ENCODE results near the gene WWOX. TPM values are rescaled to one million over a fixed set of nuclear protein-coding genes. Genes with fewer than 3 reads are reported as not detected.

Gene WWOX
- total RNA-seq, 1 donor from 2014 or later, result 8.6 TPM

DNA sequence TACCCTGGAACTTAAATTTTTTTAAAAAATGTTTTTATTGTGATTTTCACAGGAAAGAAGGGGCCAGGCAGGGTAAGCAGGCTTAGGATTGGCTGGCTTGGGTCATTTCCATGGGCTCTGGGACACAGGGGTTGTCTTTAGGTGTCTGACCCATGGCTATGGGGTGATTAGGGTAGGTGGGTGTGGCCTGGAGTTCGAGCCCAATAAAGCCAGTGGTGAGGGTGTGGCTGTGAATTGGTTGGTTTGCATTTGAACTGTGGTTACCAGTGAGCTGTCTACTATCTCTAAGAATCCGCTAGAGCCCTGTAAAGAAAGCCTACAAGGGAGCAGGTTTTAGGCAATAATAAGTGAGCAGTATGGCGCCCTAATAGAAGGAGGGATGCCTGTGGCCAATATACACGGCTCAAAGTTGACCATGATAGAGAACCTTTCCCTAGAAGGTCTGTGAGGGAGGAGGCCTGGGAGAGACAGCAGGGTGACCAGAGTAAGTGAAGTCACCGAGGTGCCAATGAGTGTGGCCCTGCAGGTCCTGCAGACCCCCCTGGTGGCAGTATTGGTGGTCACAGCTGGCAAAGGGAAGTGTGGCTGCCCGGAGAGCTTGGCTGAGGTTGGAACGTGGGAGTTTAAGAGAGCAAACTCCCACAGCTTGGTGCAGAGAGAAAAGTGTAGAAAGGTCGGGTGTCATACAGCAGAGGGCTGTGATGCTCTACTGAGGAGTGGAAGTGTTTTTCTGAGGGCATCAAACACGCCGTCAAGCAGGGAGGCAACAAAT is 454.0 kb downstream of the WWOX start:
- no peak for DNase-seq (ENCODE audit: low spot score)
- intact Hi-C loops (cut with DNase I), result loop anchor here (1.0 kb wide), 1 partner anchor 38 kb away; no protein-coding TSS in a partner anchor

DNA sequence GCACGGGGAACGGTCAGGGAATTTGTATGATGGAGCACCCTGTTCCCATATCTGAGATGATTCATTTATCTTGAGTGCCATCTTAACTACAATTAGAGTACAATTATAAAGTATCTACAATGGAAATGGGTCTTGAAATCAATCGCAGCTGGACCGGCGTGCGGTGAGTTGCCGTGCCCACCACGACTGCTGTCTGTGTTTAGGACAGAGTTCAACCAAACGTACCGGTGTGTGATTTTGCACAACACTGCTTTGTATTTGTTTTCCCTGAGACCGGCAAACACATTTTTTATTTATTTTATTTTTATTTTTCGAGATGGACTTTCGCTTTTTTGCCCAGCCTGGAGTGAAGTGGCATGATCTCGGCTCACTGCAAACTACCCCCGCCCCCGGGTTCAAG is 457.0 kb downstream of the WWOX start:
- DNase-seq (ENCODE audit: low spot score), result no peak
- intact Hi-C loops (cut with DNase I), result no loop called here

GRCh38 chr16:78560997-78561396 is 461.5 kb downstream of the WWOX start:
- intact Hi-C loops (cut with DNase I), result no loop called here
- no peak for DNase-seq (ENCODE audit: low spot score)

- intact Hi-C loops (cut with DNase I), result no loop called here
- no peak for DNase-seq (ENCODE audit: low spot score)
These were observed 462.7 kb downstream of the WWOX start for GRCh38 chr16:78562111-78562510.

DNA sequence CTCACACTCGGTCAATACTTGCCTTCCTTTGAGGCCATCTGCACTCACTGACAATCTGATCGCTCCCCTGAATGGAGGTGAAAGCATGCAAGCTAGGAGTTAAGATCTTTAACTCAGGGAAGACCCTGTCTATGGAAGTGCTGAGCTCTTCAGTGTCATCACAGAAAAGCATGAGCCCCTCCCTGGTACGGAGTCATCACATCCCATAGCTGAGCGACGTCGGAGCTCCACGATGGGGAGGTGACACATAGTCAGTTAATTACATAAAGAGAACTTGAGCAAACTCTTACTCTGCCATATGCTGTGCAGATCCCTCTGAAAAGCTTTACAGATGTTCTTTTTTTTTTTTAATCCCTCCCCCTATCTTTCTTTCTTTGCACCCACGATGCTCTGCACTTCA is 463.2 kb downstream of the WWOX start:
- no peak for DNase-seq (ENCODE audit: low spot score)
- intact Hi-C loops (cut with DNase I), result no loop called here

GRCh38 chr16:78563905-78564304 is 464.5 kb downstream of the WWOX start:
- intact Hi-C loops (cut with DNase I), result no loop called here

GRCh38 chr16:78566397-78567073 is 467.1 kb downstream of the WWOX start:
- intact Hi-C loops (cut with DNase I), result no loop called here
- no peak for DNase-seq (ENCODE audit: low spot score)

More at GRCh38 chr16:78563905-78564304, 464.5 kb downstream of the WWOX start:
- DNase-seq (ENCODE audit: low spot score), result no peak

DNA sequence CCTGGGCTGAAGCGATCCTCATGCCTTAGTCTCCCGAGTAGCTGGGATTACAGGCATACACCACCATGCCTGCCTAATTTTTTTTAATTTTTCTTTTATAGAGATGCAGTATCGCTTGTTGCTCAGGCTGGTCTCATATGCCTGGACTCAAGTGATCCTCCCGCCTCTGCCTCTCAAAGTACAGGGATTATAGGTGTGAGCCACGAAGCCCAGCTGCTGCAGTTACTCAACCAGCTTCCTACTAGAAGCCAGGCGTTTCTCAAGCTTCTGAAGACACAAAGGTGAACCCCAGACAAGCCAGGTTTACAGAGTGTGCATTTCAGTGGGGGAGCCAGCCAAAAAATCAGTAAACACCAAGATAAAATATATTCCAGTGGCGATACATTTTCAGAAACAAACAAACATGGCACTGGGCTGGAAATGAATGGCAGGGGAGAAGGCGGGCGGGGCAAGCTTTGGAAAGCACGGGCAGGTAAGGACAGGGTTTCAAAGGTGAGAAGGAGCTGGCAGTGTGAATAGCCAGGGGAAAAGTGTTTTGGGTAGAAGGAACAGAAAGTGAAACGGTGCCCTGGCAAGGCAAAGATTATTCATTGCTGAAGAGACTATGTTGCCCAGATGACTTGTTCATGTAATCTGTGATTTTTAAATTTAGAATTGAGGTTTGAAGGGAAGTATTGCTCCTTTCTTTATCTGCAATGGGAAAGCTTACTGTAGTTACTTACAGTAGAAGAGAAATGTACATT is 471.1 kb downstream of the WWOX start:
- no peak for DNase-seq (ENCODE audit: low spot score)
- intact Hi-C loops (cut with DNase I), result no loop called here

DNA sequence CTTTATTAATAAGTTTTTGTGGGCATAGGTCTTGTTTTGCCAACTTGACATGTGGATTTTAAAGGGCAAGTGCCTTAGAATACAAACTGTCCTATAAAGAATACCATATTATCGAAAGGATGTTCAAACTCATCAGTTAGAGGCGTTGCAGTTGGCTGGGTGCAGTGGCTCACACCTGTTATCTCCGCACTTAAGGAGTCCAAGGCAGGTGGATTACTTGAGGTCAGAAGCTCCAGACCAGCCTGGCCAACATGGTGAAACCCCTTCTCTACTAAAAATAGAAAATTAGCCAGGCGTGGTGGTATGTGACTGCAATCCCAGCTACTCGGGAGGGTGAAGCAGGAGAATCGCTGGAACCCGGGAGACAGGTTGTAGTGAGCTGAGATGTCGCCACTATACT is 472.0 kb downstream of the WWOX start:
- no peak for DNase-seq (ENCODE audit: low spot score)
- intact Hi-C loops (cut with DNase I), result no loop called here

DNA sequence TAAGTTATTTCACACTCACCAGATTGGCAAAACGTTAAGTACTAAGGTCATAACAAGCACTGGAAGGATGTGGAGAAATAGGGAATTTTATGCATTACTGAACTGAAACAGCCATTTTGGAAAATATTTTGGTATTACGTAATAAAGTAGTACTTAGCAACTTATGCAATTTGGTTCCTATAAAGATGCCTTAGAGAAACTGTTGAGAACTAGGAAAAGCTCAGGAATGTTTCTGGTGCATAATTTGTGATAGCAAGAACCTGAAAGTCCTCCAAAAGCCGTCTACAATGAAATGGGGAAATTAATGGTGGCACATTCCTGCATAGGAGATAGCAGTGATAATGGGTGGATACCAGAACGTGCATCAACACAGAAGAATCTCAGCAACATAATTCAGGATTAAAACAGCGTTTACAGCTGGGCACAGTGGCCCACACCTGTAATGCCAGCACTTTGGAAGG is 472.5 kb downstream of the WWOX start:
- DNase-seq (ENCODE audit: low spot score), result no peak
- intact Hi-C loops (cut with DNase I), result no loop called here

- intact Hi-C loops (cut with DNase I), result no loop called here
These were observed 475.1 kb downstream of the WWOX start for GRCh38 chr16:78574571-78574970.

DNA sequence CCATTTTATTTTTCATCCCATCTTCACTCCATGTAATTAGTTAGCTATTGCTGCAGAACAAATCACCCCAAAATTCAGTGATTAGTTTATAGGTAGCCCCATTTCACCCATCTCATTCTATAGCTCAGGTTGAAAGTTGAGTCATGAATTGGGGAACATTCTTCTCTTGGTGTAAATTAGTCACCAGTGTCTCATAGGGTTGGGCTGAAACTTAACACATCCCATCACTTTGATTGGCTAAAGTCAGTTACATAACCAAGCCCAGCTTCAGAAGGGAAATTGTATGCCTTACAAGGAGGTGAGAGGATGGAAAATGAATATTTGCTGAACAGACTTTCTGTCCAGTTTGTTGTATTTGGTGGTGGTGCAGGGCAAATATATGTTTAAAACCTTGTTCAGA is 477.5 kb downstream of the WWOX start:
- DNase-seq (ENCODE audit: low spot score), result no peak
- intact Hi-C loops (cut with DNase I), result no loop called here

More at GRCh38 chr16:78574571-78574970, 475.1 kb downstream of the WWOX start:
- DNase-seq (ENCODE audit: low spot score), result no peak

GRCh38 chr16:78577630-78578029 is 478.2 kb downstream of the WWOX start:
- intact Hi-C loops (cut with DNase I), result no loop called here

DNA sequence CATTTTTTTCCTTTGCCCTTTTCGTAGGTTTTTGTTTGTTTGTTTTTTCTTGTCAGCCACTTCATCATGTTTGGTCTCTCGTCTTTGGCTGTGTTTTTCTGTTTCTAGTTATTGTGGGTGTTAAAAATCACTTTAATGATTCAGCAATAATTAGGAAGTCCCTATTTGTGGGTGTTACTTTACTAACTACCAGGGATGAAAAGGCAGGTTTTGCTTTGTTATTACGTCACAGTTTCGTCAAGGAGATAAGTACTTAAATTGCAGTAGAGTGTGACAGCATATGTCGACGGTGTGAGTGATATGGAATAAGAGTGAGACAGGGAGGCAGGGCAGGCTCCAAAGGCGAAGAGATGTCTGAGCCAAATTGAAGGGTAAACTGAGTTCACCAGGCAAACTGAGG is 479.6 kb downstream of the WWOX start:
- intact Hi-C loops (cut with DNase I), result no loop called here

More at GRCh38 chr16:78577630-78578029, 478.2 kb downstream of the WWOX start:
- DNase-seq (ENCODE audit: low spot score), result no peak

GRCh38 chr16:78583441-78583840 is 484.0 kb downstream of the WWOX start:
- no peak for DNase-seq (ENCODE audit: low spot score)
- intact Hi-C loops (cut with DNase I), result no loop called here

More for the DNA sequence above, 479.6 kb downstream of the WWOX start:
- DNase-seq (ENCODE audit: low spot score), result no peak

GRCh38 chr16:78584213-78584860 is 484.9 kb downstream of the WWOX start:
- intact Hi-C loops (cut with DNase I), result no loop called here
- DNase-seq (ENCODE audit: low spot score), result no peak

- intact Hi-C loops (cut with DNase I), result no loop called here
These were observed 485.5 kb downstream of the WWOX start for GRCh38 chr16:78584991-78585390.

DNA sequence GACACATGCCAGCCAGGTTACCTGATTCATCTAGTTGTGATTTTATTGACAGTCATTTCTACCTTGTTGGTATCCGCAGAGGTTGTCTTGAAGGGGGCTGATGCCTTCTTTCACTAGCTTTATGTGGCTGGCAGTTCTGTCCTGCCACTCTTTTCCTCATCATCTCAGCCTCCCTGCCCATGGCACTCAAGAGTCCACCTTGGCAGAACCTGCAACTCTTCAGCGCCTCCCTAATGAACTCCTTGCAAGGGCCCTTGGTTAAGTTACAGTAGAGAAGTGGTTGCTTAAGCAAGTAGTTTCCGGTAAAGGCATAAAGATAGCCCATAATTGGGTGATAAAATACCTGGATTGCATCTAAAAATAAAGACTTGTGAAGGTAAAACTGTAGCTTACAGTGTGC is 489.9 kb downstream of the WWOX start:
- intact Hi-C loops (cut with DNase I), result no loop called here
- no peak for DNase-seq (ENCODE audit: low spot score)

More at GRCh38 chr16:78584991-78585390, 485.5 kb downstream of the WWOX start:
- DNase-seq (ENCODE audit: low spot score), result no peak

GRCh38 chr16:78591682-78592103 is 492.2 kb downstream of the WWOX start:
- intact Hi-C loops (cut with DNase I), result loop anchor here (1.0 kb wide), 1 partner anchor 37 kb away; no protein-coding TSS in a partner anchor
- no peak for DNase-seq (ENCODE audit: low spot score)

GRCh38 chr16:78592111-78592510 is 492.7 kb downstream of the WWOX start:
- no peak for DNase-seq (ENCODE audit: low spot score)
- intact Hi-C loops (cut with DNase I), result no loop called here
